HepG2 (cell line): ENCODE measurements around the gene SDR39U1. TPM values are rescaled to one million over a fixed set of nuclear protein-coding genes. Genes with fewer than 3 reads are reported as not detected.

Experiments used
- ATAC-seq: fragments of 200-7000 bp; cut with Tn5 transposase; 3 replicates; pipeline ENCODE4 v1.9.1; 2020; ENCODE audit warnings: mild to moderate bottlenecking, moderate library complexity
- BruUV-seq: library from RNA; stranded (reverse); fragments of 400-500 nt; replicated peaks from 2 replicates; lab custom pipeline; 2021; lab: Mats Ljungman, UMichigan
- CTCF ChIA-PET: fragments of 300-600 bp; formaldehyde crosslinking; extraction: SDS; loops from one replicate; lab custom pipeline; 2021; ENCODE audit warnings: low total read pairs, inconsistent platforms, low intra/inter-chr PET ratio; lab: Yijun Ruan, JAX
- POLR2A ChIA-PET: fragments of 350-600 bp; sonication (Branson Sonifier 250); formaldehyde crosslinking; loops from one replicate; lab custom pipeline; 2020; ENCODE audit warnings: antibody characterized with exemption, inconsistent platforms; lab: Yijun Ruan, JAX
- DNase-seq: peaks from one replicate; pipeline ENCODE4 v3.0.0-alpha.2; 2015; ENCODE audit warnings: low spot score
- FAIRE-seq: peaks from 3 replicates; lab custom pipeline; 2011; peaks lifted over from hg19 to GRCh38; lab: Jason Lieb, UNC
- H2AFZ ChIP-seq: one replicate; pipeline ENCODE4 v1.6.1; 2011; ENCODE audit warnings: low read length, inconsistent platforms
- H3K27ac ChIP-seq: fragments of 300-600 bp; 3 replicates; pipeline ENCODE4 v1.8.0; 2011; ENCODE audit warnings: mixed run types, mild to moderate bottlenecking, mixed read lengths, low read length, inconsistent platforms; ENCODE audit not compliant: insufficient read depth; ENCODE audit errors: extremely low read length
- H3K27me3 ChIP-seq, 2 experiments: fragments of 200-600 bp in 1 of 2; 2 replicates in 1 of 2; 3 replicates in 1 of 2; pipeline versions ENCODE4 v1.6.0 to v1.8.0; 2011; ENCODE audit warnings: low read length in 2 of 2, mild to moderate bottlenecking in 2 of 2, moderate library complexity in 2 of 2, inconsistent platforms in 1 of 2; ENCODE audit not compliant: insufficient read depth in 2 of 2, control insufficient read depth in 1 of 2
- H3K36me3 ChIP-seq, 2 experiments: fragments of 200-600 bp in 1 of 2; replicated peaks in 1 of 2; 2 replicates in 1 of 2; 3 replicates in 1 of 2; pipeline versions ENCODE4 v1.5.1 to v1.8.0; 2011; ENCODE audit warnings: low read length in 2 of 2, inconsistent platforms in 1 of 2; ENCODE audit not compliant: insufficient read depth in 2 of 2, control insufficient read depth in 1 of 2
- H3K4me1 ChIP-seq: 2 replicates; pipeline ENCODE4 v1.5.1; 2012; ENCODE audit warnings: low read length, inconsistent platforms; ENCODE audit not compliant: insufficient read depth
- H3K4me2 ChIP-seq: 2 replicates; pipeline ENCODE4 v1.6.0; 2011; ENCODE audit warnings: low read depth, low read length, inconsistent platforms
- H3K4me3 ChIP-seq, 3 experiments: fragments of 200-600 bp in 1 of 3; sonication (generic), shearing (Covaris generic) in 1 of 3; replicated peaks in 1 of 3; 2 replicates each; pipeline ENCODE4 v1.5.1; 2011 to 2016; ENCODE audit warnings: low read length in 3 of 3, inconsistent platforms in 2 of 3, low read depth in 2 of 3, mild to moderate bottlenecking in 2 of 3, control low read depth in 1 of 3, mixed read lengths in 1 of 3; ENCODE audit not compliant: insufficient read depth in 1 of 3
- H3K79me2 ChIP-seq: one replicate; pipeline ENCODE4 v1.6.1; 2011; ENCODE audit warnings: low read length, inconsistent platforms; ENCODE audit not compliant: insufficient read depth
- H3K9ac ChIP-seq: 2 replicates; pipeline ENCODE4 v1.6.0; 2011; ENCODE audit warnings: mild to moderate bottlenecking, low read depth, low read length, inconsistent platforms; ENCODE audit not compliant: insufficient read depth
- H3K9me3 ChIP-seq: 2 replicates; pipeline ENCODE4 v1.5.1; 2012; ENCODE audit warnings: mild to moderate bottlenecking, low read length
- H4K20me1 ChIP-seq: 2 replicates; pipeline ENCODE4 v1.6.0; 2011; ENCODE audit warnings: inconsistent platforms, mild to moderate bottlenecking, low read length, moderate library complexity; ENCODE audit not compliant: insufficient read depth
- AGO1 ChIP-seq: fragments of 200-400 bp; formaldehyde crosslinking; IDR thresholded peaks from 2 replicates; pipeline ENCODE4 v1.6.1; 2017; ENCODE audit warnings: mild to moderate bottlenecking, low read depth, low read length, moderate library complexity; ENCODE audit not compliant: poor library complexity, severe bottlenecking
- CREM ChIP-seq, 2 experiments: sonication (generic) in 1 of 2; formaldehyde crosslinking in 1 of 2; IDR thresholded peaks; 2 replicates each; pipeline versions ENCODE4 v1.4.0 to v1.6.1; 2016 to 2020; ENCODE audit warnings: antibody characterized with exemption in 1 of 2, mild to moderate bottlenecking in 1 of 2, missing genetic modification reagents in 1 of 2
- EHMT2 ChIP-seq: fragments of 200-600 bp; sonication (generic); IDR thresholded peaks from 2 replicates; pipeline ENCODE4 v1.7.0; 2017; ENCODE audit warnings: antibody characterized with exemption, low read depth, low read length, borderline replicate concordance
- HOXA7 ChIP-seq: sonication (generic); formaldehyde crosslinking; IDR thresholded peaks from 2 replicates; pipeline ENCODE4 v1.8.1; 2022; ENCODE audit warnings: mild to moderate bottlenecking, missing genetic modification reagents, moderate library complexity
- KLF16 ChIP-seq, 2 experiments: sonication (generic) in 1 of 2; formaldehyde crosslinking in 1 of 2; IDR thresholded peaks; 2 replicates each; pipeline versions ENCODE4 v1.6.1 to v1.8.0; 2016 to 2023; ENCODE audit warnings: missing genetic modification reagents in 2 of 2, missing compliant biosample characterization in 1 of 2
- NR1H2 ChIP-seq: sonication (generic); formaldehyde crosslinking; IDR thresholded peaks from 2 replicates; pipeline ENCODE4 v1.8.1; 2022; ENCODE audit warnings: low read depth, missing genetic modification reagents, borderline replicate concordance
- TBX3 ChIP-seq: fragments of 450-650 bp; IDR thresholded peaks from 2 replicates; pipeline ENCODE4 v1.6.1; 2017; ENCODE audit warnings: antibody characterized with exemption, mild to moderate bottlenecking, inconsistent platforms, borderline replicate concordance
- ZFP41 ChIP-seq: sonication (generic); formaldehyde crosslinking; IDR thresholded peaks from 2 replicates; pipeline ENCODE4 v1.4.0; 2020; ENCODE audit warnings: mild to moderate bottlenecking, missing genetic modification reagents, borderline replicate concordance
- ZFP82 ChIP-seq: sonication (generic); formaldehyde crosslinking; IDR thresholded peaks from 2 replicates; pipeline ENCODE4 v1.5.1; 2020; ENCODE audit warnings: mild to moderate bottlenecking, missing genetic modification reagents, borderline replicate concordance
- ZIK1 ChIP-seq: sonication (generic); formaldehyde crosslinking; IDR thresholded peaks from 2 replicates; pipeline ENCODE4 v1.5.0; 2020; ENCODE audit warnings: mild to moderate bottlenecking, low read depth, missing genetic modification reagents, borderline replicate concordance
- ZNF143 ChIP-seq: sonication (generic); formaldehyde crosslinking; IDR thresholded peaks from 2 replicates; pipeline ENCODE4 v1.4.0; 2020; ENCODE audit warnings: missing genetic modification reagents
- ZNF550 ChIP-seq: sonication (generic); formaldehyde crosslinking; IDR thresholded peaks from 2 replicates; pipeline ENCODE4 v1.4.0; 2020; ENCODE audit warnings: mild to moderate bottlenecking, missing genetic modification reagents, borderline replicate concordance
- ZNF761 ChIP-seq: sonication (generic); formaldehyde crosslinking; conservative IDR thresholded peaks from 2 replicates; pipeline ENCODE4 v1.4.0; 2020; ENCODE audit warnings: mild to moderate bottlenecking, missing genetic modification reagents
- WGBS: methylation state at CpG from one replicate; pipeline ENCODE4 v1.1.6; 2017; ENCODE audit warnings: low lambda C conversion rate; 5-methylcytosine and 5-hydroxymethylcytosine counted together
- in situ Hi-C: cut with HindIII; loops from 2 replicates; pipeline ENCODE4 v1.10.0; 2017; ENCODE audit warnings: low pct_unique_long_range_greater_than_20kb; ENCODE audit not compliant: extremely low pct_ligation_motif_present
- intact Hi-C: fragments of 100-400 bp; cut with micrococcal nuclease; formaldehyde crosslinking; loops from one replicate; pipeline ENCODE4 v1.10.0; 2022; ENCODE audit not compliant: unreplicated experiment
- polyA plus RNA-seq, 8 experiments: library from polyadenylated mRNA; depleted of rRNA in 3 of 8; stranded (reverse) in 7 of 8; unstranded in 1 of 8; fragments of >200 nt; fragmentation: Illumina TruSeq in 4 of 8; extraction: Trizol in 4 of 8; gene quantifications; 2 replicates each; pipeline versions ENCODE4 v1.2.1 to v1.2.3, GENCODE V29; 2011 to 2016; ENCODE audit warnings: low read depth in 4 of 8, missing spikeins in 1 of 8, mixed read lengths in 1 of 8; ENCODE audit not compliant: insufficient read depth in 1 of 8
- total RNA-seq, 5 experiments: library from RNA; depleted of rRNA; stranded (reverse); fragments of >200 nt; fragmentation: Illumina TruSeq; extraction: Trizol; gene quantifications; 2 replicates each; pipeline ENCODE4 v1.2.3, GENCODE V29; 2016; ENCODE audit warnings: low read depth in 1 of 5
- TF ChIP-seq, protein P1 (sequence below): sonication (generic); formaldehyde crosslinking; conservative IDR thresholded peaks from 2 replicates; pipeline ENCODE4 v1.8.1; 2023; ENCODE audit warnings: missing genetic modification reagents
- TF ChIP-seq, protein P2 (sequence below): sonication (generic); formaldehyde crosslinking; IDR thresholded peaks from 2 replicates; pipeline ENCODE4 v1.8.1; 2023; ENCODE audit warnings: mild to moderate bottlenecking, moderate library complexity, missing genetic modification reagents
- TF ChIP-seq, protein P3 (sequence below): sonication (generic); formaldehyde crosslinking; IDR thresholded peaks from 2 replicates; pipeline ENCODE4 v1.4.0; 2020; ENCODE audit warnings: mild to moderate bottlenecking, missing genetic modification reagents
- TF ChIP-seq, protein P4 (sequence below): IDR thresholded peaks from 2 replicates; pipeline ENCODE4 v1.6.1; 2016; ENCODE audit warnings: missing biosample characterization, missing genetic modification reagents, low read depth
- TF ChIP-seq, protein P5 (sequence below): sonication (generic); formaldehyde crosslinking; IDR thresholded peaks from 2 replicates; pipeline ENCODE4 v1.4.0; 2020; ENCODE audit warnings: missing genetic modification reagents, low read depth, mild to moderate bottlenecking, borderline replicate concordance

Gene SDR39U1
- total and polyA plus RNA-seq, 2 of the 13 experiments (the other 11 are each of a cell fraction or from before 2014, with no cell fraction given), result 34.4 to 129 TPM

DNA sequence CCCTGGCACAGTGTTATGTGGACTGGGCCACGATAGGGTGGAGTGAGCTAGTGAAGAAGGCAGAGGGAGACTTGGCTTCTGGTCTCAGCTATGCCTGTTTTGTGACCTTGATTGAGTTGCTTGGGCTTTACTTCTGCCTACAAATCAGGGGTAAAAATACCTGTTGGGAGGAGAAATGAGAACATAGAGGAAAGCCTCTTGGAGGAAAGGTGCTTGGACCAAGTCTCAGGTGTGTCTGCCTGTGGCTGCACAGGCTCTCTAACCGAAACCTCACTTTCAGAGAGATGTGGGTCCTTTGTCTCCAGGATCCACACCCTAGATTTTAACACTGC, 4.9 kb downstream of the SDR39U1 start:
- peaks cover 48 to 69% of the 10 kb centered on the region in 2 experiments for H3K36me3 ChIP-seq
- peaks cover 23% of the 10 kb centered on the region for H3K4me1 ChIP-seq
- ChIA-PET CTCF (interaction anchor here (1.5 to 11.8 kb wide), 4 partner anchors 72 to 106 kb away, joined by 5 to 295 read pairs (median 120); partner anchors contain the start of genes ADCY4 and NFATC4), POLR2A (interaction anchor here (1.0 to 4.1 kb wide), 10 partner anchors 10 to 1116 kb away, joined by 3 to 39 read pairs (median 7); partner anchors contain the start of genes CIDEB, DHRS1, NOP9 and PABPN1)
- DNase-seq (no peak), ATAC-seq (no peak), FAIRE-seq (no peak)
- H3K27ac ChIP-seq, result no peak overlapping the region
- intact Hi-C loops, result loop anchor here (10.0 kb wide), 1 partner anchor 853 kb away; no protein-coding TSS in a partner anchor
- H3K9ac ChIP-seq, result no peak overlapping the region
- H2AFZ ChIP-seq, result no peak overlapping the region
- no peak overlapping the region for H3K4me2 ChIP-seq
- in situ Hi-C loops, result loop anchor here (10.0 kb wide), 1 partner anchor 193 kb away; the partner anchor contains the start of gene TINF2
- no peak overlapping the region for H3K4me3 ChIP-seq
- H3K79me2 ChIP-seq, result peaks cover 13% of the 10 kb centered on the region
- no peaks in the 10 kb centered on the region; a peak in 1 of 5 replicates for H3K27me3 ChIP-seq
- H4K20me1 ChIP-seq, result peaks cover under 1% of the 10 kb centered on the region; the same call in 1 of the 2 replicates
- no peaks in the 10 kb centered on the region for H3K9me3 ChIP-seq
- no TSS peak for BruUV-seq
- 95% methylated on average over 2 of the region's 2 CpGs for WGBS
- TF ChIP-seq TBX3 (no peak), ZIK1 (CRISPR knock-in tag) (no peak), EHMT2 (no peak), HOXA7 (CRISPR knock-in tag) (no peak), ZFP41 (CRISPR knock-in tag) (no peak), ZNF143 (CRISPR knock-in tag) (0 out of 2 replicates have a peak, but pooled peaks have one; percentile 10), KLF16 (CRISPR knock-in tag; IDR thresholded peaks at IDR 0.05) (0 out of 4 replicates have a peak, but pooled peaks of 1 of the 2 experiments have one; percentile 2), CREM (IDR thresholded peaks at IDR 0.05) (no peak), CREM (CRISPR knock-in tag; IDR thresholded peaks at IDR 0.05) (no peak), ZNF550 (no peak), ZFP82 (CRISPR knock-in tag) (no peak), NR1H2 (CRISPR knock-in tag) (0 out of 2 replicates have a peak, but pooled peaks have one; percentile 35), AGO1 (no peak), ZNF761 (CRISPR knock-in tag) (no peak)
- TF ChIP-seq, protein P1, sequence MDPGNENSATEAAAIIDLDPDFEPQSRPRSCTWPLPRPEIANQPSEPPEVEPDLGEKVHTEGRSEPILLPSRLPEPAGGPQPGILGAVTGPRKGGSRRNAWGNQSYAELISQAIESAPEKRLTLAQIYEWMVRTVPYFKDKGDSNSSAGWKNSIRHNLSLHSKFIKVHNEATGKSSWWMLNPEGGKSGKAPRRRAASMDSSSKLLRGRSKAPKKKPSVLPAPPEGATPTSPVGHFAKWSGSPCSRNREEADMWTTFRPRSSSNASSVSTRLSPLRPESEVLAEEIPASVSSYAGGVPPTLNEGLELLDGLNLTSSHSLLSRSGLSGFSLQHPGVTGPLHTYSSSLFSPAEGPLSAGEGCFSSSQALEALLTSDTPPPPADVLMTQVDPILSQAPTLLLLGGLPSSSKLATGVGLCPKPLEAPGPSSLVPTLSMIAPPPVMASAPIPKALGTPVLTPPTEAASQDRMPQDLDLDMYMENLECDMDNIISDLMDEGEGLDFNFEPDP, result no peak
- TF ChIP-seq, protein P2, sequence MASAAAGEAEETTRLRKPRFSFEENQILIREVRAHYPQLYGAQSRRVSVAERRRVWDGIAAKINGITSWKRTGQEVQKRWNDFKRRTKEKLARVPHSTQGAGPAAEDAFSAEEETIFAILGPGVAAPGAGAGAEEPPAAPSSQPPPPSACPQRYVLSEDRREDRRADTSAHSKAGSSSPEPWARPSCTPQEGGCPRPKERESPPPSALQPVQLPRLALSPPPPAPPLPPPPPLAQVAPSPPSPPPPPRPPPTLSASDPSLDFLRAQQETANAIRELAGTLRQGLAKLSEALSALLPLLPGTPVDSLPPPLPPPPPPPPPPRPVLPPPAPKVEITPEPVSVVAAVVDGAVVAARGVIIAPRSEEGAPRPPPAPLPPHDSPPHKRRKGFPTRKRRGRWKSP (CRISPR knock-in tag), result no peak
- TF ChIP-seq, protein P3, sequence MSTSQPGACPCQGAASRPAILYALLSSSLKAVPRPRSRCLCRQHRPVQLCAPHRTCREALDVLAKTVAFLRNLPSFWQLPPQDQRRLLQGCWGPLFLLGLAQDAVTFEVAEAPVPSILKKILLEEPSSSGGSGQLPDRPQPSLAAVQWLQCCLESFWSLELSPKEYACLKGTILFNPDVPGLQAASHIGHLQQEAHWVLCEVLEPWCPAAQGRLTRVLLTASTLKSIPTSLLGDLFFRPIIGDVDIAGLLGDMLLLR (CRISPR knock-in tag), result no peak
- TF ChIP-seq, protein P4, sequence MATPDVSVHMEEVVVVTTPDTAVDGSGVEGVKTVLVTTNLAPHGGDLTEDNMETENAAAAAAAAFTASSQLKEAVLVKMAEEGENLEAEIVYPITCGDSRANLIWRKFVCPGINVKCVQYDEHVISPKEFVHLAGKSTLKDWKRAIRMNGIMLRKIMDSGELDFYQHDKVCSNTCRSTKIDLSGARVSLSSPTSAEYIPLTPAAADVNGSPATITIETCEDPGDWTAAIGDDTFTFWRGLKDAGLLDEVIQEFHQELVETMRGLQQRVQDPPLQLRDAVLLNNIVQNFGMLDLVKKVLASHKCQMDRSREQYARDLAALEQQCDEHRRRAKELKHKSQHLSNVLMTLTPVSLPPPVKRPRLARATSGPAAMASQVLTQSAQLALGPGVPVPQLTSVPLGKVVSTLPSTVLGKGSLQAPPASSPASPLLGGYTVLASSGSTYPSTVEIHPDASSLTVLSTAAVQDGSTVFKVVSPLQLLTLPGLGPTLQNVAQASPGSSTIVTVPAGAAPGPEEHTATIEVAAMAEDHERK (CRISPR knock-in tag), result no peak
- TF ChIP-seq, protein P5, sequence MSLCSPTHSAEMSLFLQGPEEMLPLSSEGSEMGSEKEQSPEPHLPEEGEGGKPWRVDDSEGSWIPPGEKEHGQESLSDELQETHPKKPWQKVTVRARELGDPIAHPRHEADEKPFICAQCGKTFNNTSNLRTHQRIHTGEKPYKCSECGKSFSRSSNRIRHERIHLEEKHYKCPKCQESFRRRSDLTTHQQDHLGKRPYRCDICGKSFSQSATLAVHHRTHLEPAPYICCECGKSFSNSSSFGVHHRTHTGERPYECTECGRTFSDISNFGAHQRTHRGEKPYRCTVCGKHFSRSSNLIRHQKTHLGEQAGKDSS (CRISPR knock-in tag), result no peak
